LNCaP clone FGC (cell line): ENCODE data around the gene SCGB3A1.

ENCODE experiments used
- DNase-seq: peaks from one replicate; pipeline ENCODE4 v3.0.0-alpha.2; 2011; ENCODE audit warnings: low read depth
- H3K4me3 ChIP-seq: 2 replicates; pipeline ENCODE4 v1.5.1; 2011; ENCODE audit warnings: mild to moderate bottlenecking, low read depth, low read length, control low read depth
- CTCF ChIP-seq: IDR thresholded peaks from 2 replicates; pipeline ENCODE4 v1.5.1; 2012; ENCODE audit warnings: mild to moderate bottlenecking; ENCODE audit not compliant: control insufficient read depth, insufficient read depth; ENCODE audit errors: extremely low read depth

Gene SCGB3A1

DNA sequence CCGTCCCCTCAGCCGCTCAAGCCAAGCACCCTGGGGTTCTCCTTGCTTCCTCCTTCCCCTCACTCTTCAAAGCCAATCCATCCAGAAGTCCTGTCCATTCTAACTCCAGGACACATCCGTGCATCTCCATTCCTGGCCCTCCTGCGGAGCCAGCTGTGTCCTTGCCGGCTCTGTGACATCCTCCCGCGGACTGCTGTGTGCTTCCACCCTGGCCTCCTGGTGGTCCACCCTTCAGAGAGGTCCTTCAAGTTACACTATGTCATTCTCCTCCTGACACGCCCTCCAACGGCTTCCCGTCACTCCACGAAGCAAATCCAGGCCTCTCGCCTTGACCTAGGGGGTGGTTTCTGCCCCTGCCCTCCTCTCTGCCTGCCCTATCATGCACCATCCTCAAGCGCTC lies 13.0 kb upstream of the SCGB3A1 start:
- DNase-seq = no peak
- H3K4me3 ChIP-seq = no peak overlapping the region
- no peak for TF ChIP-seq CTCF

DNA sequence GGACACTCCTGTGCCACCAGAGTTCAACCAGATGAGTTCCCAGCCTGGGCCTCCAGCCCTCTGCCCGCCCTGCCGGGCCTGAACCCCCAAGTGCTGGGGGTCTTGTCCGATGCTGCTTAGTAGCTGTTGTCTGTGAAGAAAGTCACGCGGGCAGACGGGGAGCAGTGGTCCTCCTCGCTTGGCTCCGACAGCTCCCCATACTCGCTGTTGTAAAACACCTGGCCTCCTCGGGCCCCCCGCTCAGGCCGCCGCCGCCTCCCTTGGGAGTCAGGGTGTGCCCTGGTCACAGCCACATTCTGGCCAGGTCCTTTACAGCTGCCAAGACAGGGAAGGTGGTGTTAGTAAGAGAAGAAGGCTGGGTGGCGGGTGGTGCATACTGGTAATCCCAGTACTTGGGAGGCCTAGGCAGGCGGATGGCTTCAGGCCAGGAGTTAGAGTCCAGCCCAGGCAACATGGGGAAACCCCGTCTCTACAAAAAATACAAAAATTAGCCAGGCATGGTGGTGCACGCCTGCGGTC lies 11.8 kb upstream of the SCGB3A1 start:
- no peak for DNase-seq
- no peak overlapping the region for H3K4me3 ChIP-seq
- TF ChIP-seq CTCF = no peak

GRCh38 chr5:180602481-180603075 lies 11.3 kb upstream of the SCGB3A1 start:
- no peak for DNase-seq
- no peak for TF ChIP-seq CTCF
- H3K4me3 ChIP-seq = no peak overlapping the region

DNA sequence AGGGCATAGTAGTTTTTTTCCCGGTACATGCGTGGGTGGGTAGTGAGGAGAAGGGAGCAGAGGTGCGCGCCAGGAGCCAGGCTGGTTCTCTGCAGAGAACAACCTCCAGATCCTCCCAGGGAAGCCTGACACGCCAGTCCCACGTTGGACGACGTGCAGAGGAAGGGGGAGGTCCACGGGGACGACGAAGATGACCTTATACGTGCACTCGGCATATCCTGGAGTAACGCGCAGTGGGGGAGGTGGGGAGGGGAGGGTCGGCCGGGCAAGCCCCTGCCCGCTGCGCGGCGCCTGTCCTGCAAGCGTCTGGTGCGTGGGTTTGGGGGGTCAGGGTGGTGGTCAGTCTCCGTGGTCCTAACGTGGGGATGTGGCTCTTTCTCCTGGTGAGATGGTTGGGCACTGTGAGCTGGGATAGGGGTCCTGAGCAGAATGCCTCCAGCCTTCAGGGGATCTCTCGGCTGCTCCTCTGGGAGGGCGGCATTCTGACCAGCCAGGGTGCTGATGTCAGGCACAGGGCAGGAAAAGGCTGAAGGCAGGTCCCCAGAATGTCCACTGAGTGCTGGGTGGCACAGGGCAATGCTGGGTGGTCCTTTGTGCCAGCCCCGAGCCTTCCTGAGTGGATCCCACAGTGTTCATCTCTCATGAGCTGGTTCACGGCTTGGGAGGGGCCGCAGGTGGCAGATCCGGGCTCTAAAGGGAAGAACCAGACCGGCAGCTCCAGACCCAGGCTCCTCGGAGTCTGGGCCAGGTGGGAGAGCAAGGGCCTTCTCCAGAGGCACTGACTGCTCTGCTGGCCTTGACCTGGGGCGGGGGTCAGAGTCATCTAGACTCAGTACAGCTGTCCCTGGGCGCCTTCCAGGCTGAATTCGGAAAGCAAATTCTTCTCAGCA lies 10.5 kb upstream of the SCGB3A1 start:
- no peak overlapping the region for H3K4me3 ChIP-seq
- DNase-seq = no peak
- TF ChIP-seq CTCF = no peak

GRCh38 chr5:180600554-180601041 lies 9.3 kb upstream of the SCGB3A1 start:
- H3K4me3 ChIP-seq = no peak overlapping the region
- no peak for DNase-seq
- no peak for TF ChIP-seq CTCF

- no peak for DNase-seq
- TF ChIP-seq CTCF = no peak
- H3K4me3 ChIP-seq = no peak overlapping the region
Measured at GRCh38 chr5:180599981-180600553, 8.8 kb upstream of the SCGB3A1 start.
